WTC11 (cell line): ENCODE measurements around the gene IVD. TPM values are rescaled to one million over a fixed set of nuclear protein-coding genes. Genes with fewer than 3 reads are reported as not detected.

Experiments used
- ATAC-seq: fragments of 200-7000 bp; cut with Tn5 transposase; 2 replicates; pipeline ENCODE4 v1.10.0; 2021; ENCODE audit warnings: mild to moderate bottlenecking, moderate library complexity
- CTCF ChIA-PET: fragments of 300-600 bp; sonication (Branson Sonifier 250); formaldehyde crosslinking; loops from one replicate; lab custom pipeline; 2021; ENCODE audit warnings: antibody characterized with exemption; lab: Charles Lee
- POLR2A ChIA-PET: fragments of 350-600 bp; sonication (Branson Sonifier 250); formaldehyde crosslinking; loops from one replicate; lab custom pipeline; 2021; ENCODE audit warnings: antibody characterized with exemption; lab: Charles Lee
- DNase-seq: peaks from one replicate; pipeline ENCODE4 v3.0.0; 2021; ENCODE audit warnings: low spot score
- H3K27ac Mint-ChIP-seq: 2 replicates; pipeline ENCODE4 v1.8.0; 2021; ENCODE audit warnings: mixed read lengths
- H3K27me3 Mint-ChIP-seq: 2 replicates; pipeline ENCODE4 v1.8.0; 2021; ENCODE audit warnings: low read depth, mild to moderate bottlenecking, moderate library complexity, mixed read lengths
- H3K36me3 Mint-ChIP-seq: 2 replicates; pipeline ENCODE4 v1.8.0; 2021; ENCODE audit warnings: mixed read lengths
- H3K4me1 Mint-ChIP-seq: 2 replicates; pipeline ENCODE4 v1.8.0; 2022; ENCODE audit warnings: mixed read lengths
- H3K4me3 Mint-ChIP-seq: 2 replicates; pipeline ENCODE4 v1.8.0; 2021; ENCODE audit warnings: mild to moderate bottlenecking, moderate library complexity, mixed read lengths
- H3K9me3 Mint-ChIP-seq: 2 replicates; pipeline ENCODE4 v1.8.0; 2021; ENCODE audit warnings: mixed read lengths
- ARID4B ChIP-seq: sonication (generic); formaldehyde crosslinking; IDR thresholded peaks from 2 replicates; pipeline ENCODE4 v1.8.0; 2023; ENCODE audit warnings: missing genetic modification reagents, mild to moderate bottlenecking, borderline replicate concordance
- ESRRA ChIP-seq: sonication (generic); formaldehyde crosslinking; IDR thresholded peaks from 2 replicates; pipeline ENCODE4 v1.8.1; 2022; ENCODE audit warnings: mild to moderate bottlenecking, missing genetic modification reagents, borderline replicate concordance
- ETV6 ChIP-seq: sonication (generic); formaldehyde crosslinking; IDR thresholded peaks from 2 replicates; pipeline ENCODE4 v1.8.1; 2022; ENCODE audit warnings: mild to moderate bottlenecking, missing genetic modification reagents
- FOXJ3 ChIP-seq: sonication (generic); formaldehyde crosslinking; IDR thresholded peaks from 2 replicates; pipeline ENCODE4 v1.9.0; 2021; ENCODE audit warnings: missing genetic modification reagents, mild to moderate bottlenecking, borderline replicate concordance
- FOXK1 ChIP-seq: sonication (generic); formaldehyde crosslinking; IDR thresholded peaks from 2 replicates; pipeline ENCODE4 v1.8.0; 2022; ENCODE audit warnings: mild to moderate bottlenecking, moderate library complexity, missing genetic modification reagents
- HMGXB4 ChIP-seq: sonication (generic); formaldehyde crosslinking; IDR thresholded peaks from 2 replicates; pipeline ENCODE4 v1.8.1; 2023; ENCODE audit warnings: mild to moderate bottlenecking, moderate library complexity, missing genetic modification reagents
- JAZF1 ChIP-seq: fragments of 250-450 bp; sonication (Bioruptor Pico); IDR thresholded peaks from 2 replicates; pipeline ENCODE4 v1.9.0; 2021; ENCODE audit warnings: moderate library complexity, mild to moderate bottlenecking, inconsistent platforms
- MAX ChIP-seq: sonication (generic); formaldehyde crosslinking; IDR thresholded peaks from 2 replicates; pipeline ENCODE4 v1.8.0; 2022; ENCODE audit warnings: mild to moderate bottlenecking, missing genetic modification reagents
- MYBL2 ChIP-seq: sonication (generic); formaldehyde crosslinking; IDR thresholded peaks from 2 replicates; pipeline ENCODE4 v1.8.1; 2023; ENCODE audit warnings: mild to moderate bottlenecking, moderate library complexity, missing genetic modification reagents
- NFYB ChIP-seq: sonication (generic); formaldehyde crosslinking; conservative IDR thresholded peaks from 2 replicates; pipeline ENCODE4 v1.8.0; 2022; ENCODE audit warnings: low read depth, missing genetic modification reagents
- NR2C2 ChIP-seq: sonication (generic); formaldehyde crosslinking; IDR thresholded peaks from 2 replicates; pipeline ENCODE4 v1.8.0; 2022; ENCODE audit warnings: mild to moderate bottlenecking, missing genetic modification reagents
- OVOL2 ChIP-seq: fragments of 250-450 bp; sonication (Bioruptor Pico); IDR thresholded peaks from 2 replicates; pipeline ENCODE4 v1.9.0; 2021; ENCODE audit warnings: mild to moderate bottlenecking, borderline replicate concordance
- PRDM15 ChIP-seq: sonication (generic); formaldehyde crosslinking; IDR thresholded peaks from 2 replicates; pipeline ENCODE4 v1.8.0; 2022; ENCODE audit warnings: missing genetic modification reagents
- PREB ChIP-seq: sonication (generic); formaldehyde crosslinking; IDR thresholded peaks from 2 replicates; pipeline ENCODE4 v1.8.1; 2022; ENCODE audit warnings: mild to moderate bottlenecking, missing genetic modification reagents, moderate library complexity, borderline replicate concordance
- TCF7 ChIP-seq: sonication (generic); formaldehyde crosslinking; IDR thresholded peaks from 2 replicates; pipeline ENCODE4 v1.8.0; 2022; ENCODE audit warnings: mild to moderate bottlenecking, low read depth, missing genetic modification reagents, moderate library complexity
- TEAD1 ChIP-seq: sonication (generic); formaldehyde crosslinking; IDR thresholded peaks from 2 replicates; pipeline ENCODE4 v1.8.0; 2022; ENCODE audit warnings: mild to moderate bottlenecking, missing genetic modification reagents
- TEAD4 ChIP-seq: sonication (generic); formaldehyde crosslinking; IDR thresholded peaks from 2 replicates; pipeline ENCODE4 v1.8.0; 2022; ENCODE audit warnings: mild to moderate bottlenecking, missing genetic modification reagents
- USF2 ChIP-seq: sonication (generic); formaldehyde crosslinking; IDR thresholded peaks from 2 replicates; pipeline ENCODE4 v1.8.1; 2023; ENCODE audit warnings: mild to moderate bottlenecking, missing genetic modification reagents, moderate library complexity
- ZBTB43 ChIP-seq: sonication (generic); formaldehyde crosslinking; IDR thresholded peaks from 2 replicates; pipeline ENCODE4 v1.8.1; 2023; ENCODE audit warnings: mild to moderate bottlenecking, missing genetic modification reagents
- ZNF232 ChIP-seq: sonication (generic); formaldehyde crosslinking; IDR thresholded peaks from 2 replicates; pipeline ENCODE4 v1.8.0; 2022; ENCODE audit warnings: mild to moderate bottlenecking, missing genetic modification reagents
- total RNA-seq: library from RNA; stranded (reverse); gene quantifications from 3 replicates; pipeline ENCODE4 v1.2.3, GENCODE V29; 2021

Gene IVD
- total RNA-seq, 1 experiment from 2014 or later = 96.1 TPM

GRCh38 chr15:40357723-40358470, 47.7 kb upstream of the IVD start, which contains the start of gene DISP2 (continued):
- TF ChIP-seq OVOL2 = no peak
- TF ChIP-seq TCF7 (CRISPR knock-in tag) = peak; percentile 18; the same call in 1 of the 2 replicates
- no peak for TF ChIP-seq JAZF1
- peak; percentile 56; the same call in 1 of the 2 replicates for TF ChIP-seq MYBL2 (CRISPR knock-in tag)
- TF ChIP-seq ESRRA (CRISPR knock-in tag) = 0 out of 2 replicates have a peak, but pooled peaks have one; percentile 65
- TF ChIP-seq TEAD4 (CRISPR knock-in tag) = peak; percentile 58; the same call in 1 of the 2 replicates
- peak; percentile 42; the same call in 1 of the 2 replicates for TF ChIP-seq NFYB (CRISPR knock-in tag)
- 0 out of 2 replicates have a peak, but pooled peaks have one; percentile 37 for TF ChIP-seq ZBTB43 (CRISPR knock-in tag)
- peak; percentile 67 for TF ChIP-seq MAX
- TF ChIP-seq TEAD1 = 0 out of 2 replicates have a peak, but pooled peaks have one; percentile 15
- no peak for TF ChIP-seq USF2 (CRISPR knock-in tag)
- TF ChIP-seq ETV6 (CRISPR knock-in tag) = no peak
- TF ChIP-seq PREB = no peak
- TF ChIP-seq, all 79 proteins: peak for 11

- peak; percentile 46 for ATAC-seq
- CTCF ChIA-PET = interaction anchor here (0.6 to 7.2 kb wide), 7 partner anchors 9 to 576 kb away, joined by 3 to 63 read pairs (median 5); partner anchors contain the start of gene FSIP1
- TF ChIP-seq TEAD1 (peak; percentile 14; the same call in 1 of the 2 replicates), ARID4B (CRISPR knock-in tag) (peak; percentile 61), ZNF232 (CRISPR knock-in tag) (no peak), NR2C2 (CRISPR knock-in tag) (no peak), FOXK1 (CRISPR knock-in tag) (0 out of 2 replicates have a peak, but pooled peaks have one; percentile 25), FOXJ3 (CRISPR knock-in tag) (no peak), PRDM15 (CRISPR knock-in tag) (0 out of 2 replicates have a peak, but pooled peaks have one; percentile 19), HMGXB4 (CRISPR knock-in tag) (no peak)
These were observed 46.9 kb upstream of the IVD start for GRCh38 chr15:40358471-40359353.

More at GRCh38 chr15:40358471-40359353, 46.9 kb upstream of the IVD start:
- peak; percentile 57 for DNase-seq
- POLR2A ChIA-PET = interaction anchor here (0.6 kb wide), 1 partner anchor 42 kb away, joined by 6 read pairs; no protein-coding TSS in a partner anchor
- H3K27me3 Mint-ChIP-seq = peaks cover 34% of the 10 kb centered on the region
- no peaks in the 10 kb centered on the region for H3K36me3 Mint-ChIP-seq
- no peak overlapping the region for H3K27ac Mint-ChIP-seq
- H3K9me3 Mint-ChIP-seq = no peaks in the 10 kb centered on the region
- H3K4me3 Mint-ChIP-seq = peak overlapping the region; percentile 78
- peaks cover 26% of the 10 kb centered on the region for H3K4me1 Mint-ChIP-seq
